ENCODE data around the gene UBE2J1.
"Not testable (repeated sequence)": the region's sequence is repeated elsewhere in the genome, so short reads cannot be mapped to it uniquely, and the experiment has no call there.

UBE2J1 gene

GRCh38 chr6:89352278-89353117 lies at the start of gene UBE2J1:
Gene UBE2J1, minus strand, starts transcription at chr6:89352722. Its CDS starts 153 bp downstream, at chr6:89352569.
- DNase-seq: peak; percentile 57 to 85

GRCh38 chr6:89400912-89401399 lies 48.4 kb upstream of the UBE2J1 start:
- DNase-seq: no peak

GRCh38 chr6:89400050-89400449 lies 47.5 kb upstream of the UBE2J1 start:
- DNase-seq: no peak

- no peak for DNase-seq
Measured at GRCh38 chr6:89398762-89399525, 46.4 kb upstream of the UBE2J1 start.

DNA sequence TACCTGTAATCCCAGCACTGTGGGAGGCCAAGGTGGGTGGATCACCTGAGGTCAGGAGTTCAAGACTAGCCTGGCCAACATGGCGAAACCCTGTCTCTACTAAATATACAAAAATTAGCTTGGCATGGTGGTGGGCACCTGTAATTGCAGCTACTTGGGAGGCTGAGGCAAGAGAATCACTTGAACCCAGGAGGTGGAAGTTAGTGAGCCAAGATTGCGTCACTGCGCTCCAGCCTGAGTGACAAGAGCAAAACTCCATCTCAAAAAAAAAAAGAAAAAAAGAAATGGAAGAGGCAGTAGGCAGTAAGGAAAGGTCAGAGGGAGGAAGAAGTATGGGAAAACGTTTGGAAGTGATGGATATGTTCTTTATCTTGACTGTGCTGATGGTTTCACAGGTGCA lies 45.4 kb upstream of the UBE2J1 start:
- DNase-seq: not testable (repeated sequence)

- no peak for DNase-seq
Measured at GRCh38 chr6:89393659-89394058, 41.1 kb upstream of the UBE2J1 start.

GRCh38 chr6:89392823-89393222 lies 40.3 kb upstream of the UBE2J1 start:
- no peak for DNase-seq

- DNase-seq: no peak
Measured at GRCh38 chr6:89388846-89389245, 36.3 kb upstream of the UBE2J1 start.

- no peak for DNase-seq
Measured at GRCh38 chr6:89387516-89388201, 35.1 kb upstream of the UBE2J1 start.

DNA sequence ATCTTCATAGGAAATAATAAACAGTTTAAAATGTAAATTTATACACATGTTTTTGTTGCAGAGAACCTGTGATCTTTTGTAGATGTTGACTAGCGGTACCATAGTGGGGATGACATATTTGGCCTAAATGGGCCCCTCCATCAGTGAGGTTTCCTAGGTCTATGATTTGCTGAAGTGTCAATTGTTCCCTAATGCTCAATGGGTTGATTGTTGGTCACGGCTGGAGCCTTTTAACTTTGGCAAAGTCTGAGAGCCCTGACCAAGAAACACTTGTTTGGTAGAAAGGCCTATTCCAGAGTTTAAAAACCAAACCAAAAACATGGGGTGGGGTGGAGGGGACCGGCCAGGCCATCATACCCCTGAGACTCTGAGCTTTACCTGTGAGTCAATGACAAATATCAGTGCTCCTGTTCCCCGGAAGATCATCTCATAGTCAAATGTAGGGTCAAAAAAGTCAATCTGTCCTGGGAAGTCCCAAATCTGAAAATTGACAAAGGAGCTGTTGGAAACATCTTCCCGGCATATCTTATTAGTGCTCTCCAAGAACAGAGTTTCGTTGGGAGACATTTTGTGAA lies 34.5 kb upstream of the UBE2J1 start:
- no peak for DNase-seq

DNA sequence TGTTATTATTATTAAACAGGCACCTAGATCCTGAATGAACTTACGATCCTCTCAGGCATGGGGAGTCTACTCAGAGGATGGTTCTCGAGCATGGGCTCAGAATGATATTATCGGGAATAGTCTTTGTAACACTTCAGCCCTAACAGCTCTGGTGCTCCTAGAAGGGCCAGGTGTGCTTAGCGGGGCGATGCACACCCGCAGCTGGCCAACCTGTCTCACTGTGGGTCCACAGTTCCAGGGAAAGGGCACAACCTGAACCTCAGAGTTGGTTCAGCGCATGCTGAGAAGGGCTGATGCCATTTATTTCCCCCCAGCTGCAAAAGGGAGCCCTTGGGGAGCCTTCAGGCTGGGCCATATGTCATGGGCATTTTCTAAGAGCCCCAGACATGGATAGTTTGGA lies 33.3 kb upstream of the UBE2J1 start:
- no peak for DNase-seq

- no peak for DNase-seq
Measured at GRCh38 chr6:89385156-89385667, 32.7 kb upstream of the UBE2J1 start.

GRCh38 chr6:89381031-89381430 lies 28.5 kb upstream of the UBE2J1 start:
- no peak for DNase-seq

GRCh38 chr6:89379281-89379680 lies 26.8 kb upstream of the UBE2J1 start:
- no peak for DNase-seq

DNA sequence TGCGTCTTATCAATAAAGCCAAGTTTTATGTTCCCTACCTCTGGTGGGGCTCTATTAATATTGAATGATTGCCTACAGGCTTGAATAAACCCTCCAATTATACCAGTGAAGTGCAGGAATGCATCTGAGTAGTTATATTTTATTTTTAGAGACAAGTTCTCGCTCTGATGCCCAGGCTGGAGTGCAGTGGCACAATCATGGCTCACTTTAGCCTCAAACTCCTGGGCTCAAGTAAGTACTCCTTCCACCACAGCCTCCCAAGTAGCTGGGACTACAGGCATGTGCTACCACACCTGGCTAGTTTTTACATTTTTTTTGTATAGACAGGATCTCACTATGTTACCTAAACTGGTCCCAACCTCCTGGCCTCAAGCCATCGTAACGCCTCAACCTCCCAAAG lies 26.1 kb upstream of the UBE2J1 start:
- DNase-seq: no peak

- no peak for DNase-seq
Measured at GRCh38 chr6:89375427-89376267, 23.1 kb upstream of the UBE2J1 start.

- no peak for DNase-seq
Measured at GRCh38 chr6:89372506-89372901, 20.0 kb upstream of the UBE2J1 start.

DNA sequence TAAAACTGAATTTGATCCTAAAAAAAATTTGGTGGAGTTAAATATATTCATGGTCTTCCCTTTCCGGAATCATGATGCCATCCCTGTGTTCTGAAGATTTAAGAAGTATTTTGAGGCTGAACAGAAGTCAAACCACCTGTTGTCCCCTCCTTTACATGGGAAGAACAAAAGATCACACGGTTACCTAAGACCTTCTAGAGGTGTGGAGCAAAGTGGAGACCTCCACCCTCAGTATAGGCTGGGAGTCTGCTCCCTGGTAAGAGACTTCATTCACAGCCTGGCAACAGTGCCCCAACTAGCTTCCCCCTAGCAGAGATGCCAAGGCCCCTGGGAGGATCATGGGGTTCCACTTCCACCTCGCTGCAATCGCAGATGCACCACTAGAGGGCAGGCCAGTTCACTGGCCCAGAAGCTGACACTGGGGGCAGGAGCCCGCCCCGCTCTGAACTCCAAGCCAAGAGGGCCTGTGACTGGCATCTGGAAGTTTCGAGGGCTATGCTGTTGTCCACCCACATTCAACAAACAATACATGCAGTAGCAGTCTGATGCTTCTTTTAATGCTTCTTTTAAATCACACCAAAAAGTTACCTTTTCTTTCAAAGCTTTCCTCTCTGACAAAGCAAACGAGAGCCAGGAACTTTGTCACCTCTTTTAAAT lies 19.5 kb upstream of the UBE2J1 start:
- peak; percentile 72 to 85 for DNase-seq

- DNase-seq: peak in 1 of 2 donors; percentile 28
Measured at GRCh38 chr6:89368999-89369398, 16.5 kb upstream of the UBE2J1 start.

GRCh38 chr6:89368107-89368506 lies 15.6 kb upstream of the UBE2J1 start:
- DNase-seq: peak; percentile 56 to 67

DNA sequence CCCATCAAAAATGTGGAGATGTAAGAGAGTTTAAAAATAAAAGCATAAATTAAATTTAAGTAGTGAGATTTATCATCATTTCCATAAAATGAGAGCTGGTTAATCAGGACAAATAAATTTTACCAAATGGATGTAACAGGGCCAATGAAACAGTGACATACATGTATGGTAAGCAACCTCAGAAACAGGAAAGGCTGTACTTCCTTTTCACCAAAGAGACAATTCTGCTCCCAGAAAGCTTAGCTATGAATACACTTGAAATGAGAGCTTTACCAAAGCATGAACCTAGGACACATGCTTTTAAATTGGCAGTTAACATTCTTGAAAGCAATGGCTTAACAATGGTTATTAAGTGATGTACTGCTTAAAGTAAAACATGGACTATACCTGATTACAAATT lies 12.1 kb upstream of the UBE2J1 start:
- DNase-seq: no peak
